Dedifferentiated amniotic fluid mesenchymal stem cell (primary cell): ENCODE data around the gene SHC3.

Experiments
- DNase-seq: peaks from one replicate; pipeline ENCODE4 v3.0.0-alpha.2; 2016; ENCODE audit errors: extremely low spot score

SHC3 gene

DNA sequence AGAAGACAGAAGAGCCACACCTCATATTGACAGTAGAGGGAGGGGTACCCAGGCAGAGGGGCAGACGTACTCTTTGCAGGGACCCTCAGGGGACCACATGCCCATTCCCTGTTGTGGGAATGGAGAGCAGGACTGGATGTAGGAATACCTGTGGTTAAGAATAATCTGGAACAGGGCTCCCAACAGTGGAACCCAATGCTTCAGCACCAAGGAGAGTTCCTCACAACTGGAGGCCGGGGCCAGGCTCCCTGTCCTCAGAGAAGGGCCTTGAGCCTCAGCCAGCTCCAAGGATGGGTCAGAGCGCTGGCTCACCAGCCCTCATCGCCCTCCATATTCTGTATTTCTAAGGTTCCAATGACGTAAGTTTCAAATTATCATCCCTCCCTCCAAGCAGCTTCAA lies 7.4 kb upstream of the SHC3 start:
- DNase-seq, result no peak

DNA sequence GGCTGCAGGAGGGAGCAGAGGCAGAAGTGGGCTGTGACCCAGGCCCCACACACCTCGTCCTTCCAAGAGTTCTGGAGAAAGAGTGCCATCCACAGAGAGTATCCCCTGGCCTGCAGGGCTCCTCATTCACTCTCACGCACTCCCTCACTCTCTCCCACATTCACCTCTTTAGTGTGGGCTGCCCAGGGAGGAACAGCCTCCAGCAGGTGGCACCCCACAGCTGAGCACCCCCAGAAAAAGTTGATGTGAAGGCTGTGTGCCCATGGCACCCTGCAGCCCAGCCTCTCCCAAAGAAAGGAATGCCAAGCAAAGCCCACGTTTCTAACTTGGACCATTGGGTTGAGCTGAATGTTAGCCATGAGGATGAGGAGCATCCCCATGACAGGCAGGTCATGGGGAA lies 4.5 kb upstream of the SHC3 start:
- DNase-seq, result no peak

DNA sequence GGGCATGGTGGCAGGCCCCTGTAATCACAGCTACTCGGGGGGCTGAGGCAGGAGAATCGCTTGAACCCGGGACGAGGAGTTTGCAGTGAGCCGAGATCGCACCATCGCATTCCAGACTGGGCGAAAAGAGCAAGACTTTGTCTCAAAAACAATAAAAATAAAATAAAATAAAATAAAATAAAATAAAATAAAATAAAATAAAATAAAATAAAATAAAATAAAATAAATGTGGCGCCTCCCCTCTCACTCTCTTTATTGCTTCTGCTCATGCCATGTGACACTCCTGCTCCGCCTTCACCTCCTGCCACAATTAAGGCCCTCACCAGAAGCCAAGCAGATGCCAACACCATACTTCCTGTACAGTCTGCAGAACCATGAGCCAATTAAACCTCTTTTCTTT lies 3.8 kb upstream of the SHC3 start:
- no peak for DNase-seq

DNA sequence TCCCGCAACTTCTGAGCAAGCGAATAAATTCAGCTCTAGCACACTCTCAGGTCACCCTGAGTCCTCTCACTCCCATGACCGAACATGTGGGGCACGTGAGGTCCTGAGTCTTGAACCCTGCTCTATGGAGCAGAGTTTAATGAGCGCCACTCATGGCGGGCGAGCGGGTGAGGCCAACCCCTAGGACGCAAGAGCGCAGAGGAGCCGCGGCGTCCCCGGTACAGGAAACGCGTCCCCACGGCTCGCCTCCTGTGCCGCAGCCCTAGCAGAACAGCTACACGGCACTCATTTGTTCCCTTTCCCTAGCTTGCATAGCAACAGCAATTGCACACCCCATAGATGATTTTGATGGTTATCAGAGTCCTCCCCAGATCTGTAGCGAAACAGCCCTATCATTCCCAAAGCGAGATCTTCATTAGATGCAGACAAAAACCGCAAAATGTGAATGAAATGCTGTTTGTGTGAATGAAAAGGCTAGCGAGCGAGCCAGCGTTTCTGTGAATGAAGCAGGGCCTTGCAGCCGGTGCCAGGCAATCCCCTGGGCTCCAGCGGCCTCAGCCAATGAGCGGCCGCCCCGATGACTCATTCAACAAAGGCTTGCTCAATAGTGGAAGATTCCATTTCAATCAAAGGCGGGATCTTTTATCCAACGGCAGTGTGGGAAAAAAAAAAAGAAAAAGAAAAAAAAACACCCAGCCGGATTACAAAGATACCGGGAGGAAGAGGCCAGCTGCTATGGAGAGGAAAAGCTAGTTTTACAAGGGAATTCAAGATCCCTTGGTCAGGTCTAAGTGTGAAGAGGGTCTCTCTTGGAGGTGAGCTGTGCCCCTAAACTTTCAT lies 1.5 kb upstream of the SHC3 start:
- DNase-seq, result peak; percentile 92

DNA sequence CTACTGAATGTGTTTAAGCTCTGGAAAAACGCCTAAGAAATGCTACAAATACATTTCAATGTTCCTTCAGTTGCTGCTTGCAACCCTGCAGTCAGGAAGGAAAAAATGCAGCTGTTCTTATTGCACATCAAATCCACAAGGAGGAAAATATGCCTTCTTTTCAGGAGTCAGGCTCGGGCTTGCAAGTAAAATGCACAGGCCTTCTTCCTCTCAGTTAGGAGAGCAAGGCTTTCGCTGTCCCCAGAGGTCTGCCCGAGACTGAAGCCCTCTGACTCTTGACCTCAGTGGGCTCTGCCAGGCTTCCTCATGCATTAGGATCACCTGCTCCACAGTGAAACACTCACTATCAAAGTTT lies 899 bp upstream of the SHC3 start:
- peak; percentile 33 for DNase-seq

DNA sequence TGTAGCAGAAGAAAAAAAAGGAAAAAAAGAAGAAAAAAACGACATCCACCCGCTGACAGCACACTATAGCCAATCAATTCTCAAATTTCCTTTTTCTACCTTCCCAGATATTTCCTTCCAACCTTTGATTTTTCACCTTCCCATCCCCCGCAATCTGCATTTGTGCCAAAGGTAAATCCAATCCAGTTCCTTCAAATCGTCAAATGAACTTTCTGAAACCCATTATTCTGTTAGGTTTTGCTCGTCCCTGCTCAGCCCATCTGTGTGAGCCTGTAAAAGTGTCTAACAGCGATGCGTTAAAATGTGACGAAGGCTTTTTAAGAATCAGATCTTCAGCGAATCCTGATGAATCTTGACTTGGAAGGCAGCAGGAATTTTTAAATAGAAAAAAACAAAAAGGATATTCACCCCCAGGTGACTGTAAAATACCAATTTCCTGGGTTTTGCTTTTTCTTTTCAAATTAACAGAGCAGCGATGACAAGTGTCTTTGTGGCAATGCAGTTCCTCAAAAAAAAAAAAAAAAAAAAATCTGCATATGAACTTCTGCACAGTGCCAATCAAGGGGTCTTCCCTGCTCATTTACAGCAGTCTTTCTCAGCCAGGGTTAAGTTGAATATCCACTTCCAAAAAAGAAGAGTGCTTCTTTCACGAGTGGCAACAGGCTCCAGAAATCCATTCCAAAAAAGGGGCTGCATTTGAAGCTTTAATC lies 367 bp upstream of the SHC3 start:
- no peak for DNase-seq

DNA sequence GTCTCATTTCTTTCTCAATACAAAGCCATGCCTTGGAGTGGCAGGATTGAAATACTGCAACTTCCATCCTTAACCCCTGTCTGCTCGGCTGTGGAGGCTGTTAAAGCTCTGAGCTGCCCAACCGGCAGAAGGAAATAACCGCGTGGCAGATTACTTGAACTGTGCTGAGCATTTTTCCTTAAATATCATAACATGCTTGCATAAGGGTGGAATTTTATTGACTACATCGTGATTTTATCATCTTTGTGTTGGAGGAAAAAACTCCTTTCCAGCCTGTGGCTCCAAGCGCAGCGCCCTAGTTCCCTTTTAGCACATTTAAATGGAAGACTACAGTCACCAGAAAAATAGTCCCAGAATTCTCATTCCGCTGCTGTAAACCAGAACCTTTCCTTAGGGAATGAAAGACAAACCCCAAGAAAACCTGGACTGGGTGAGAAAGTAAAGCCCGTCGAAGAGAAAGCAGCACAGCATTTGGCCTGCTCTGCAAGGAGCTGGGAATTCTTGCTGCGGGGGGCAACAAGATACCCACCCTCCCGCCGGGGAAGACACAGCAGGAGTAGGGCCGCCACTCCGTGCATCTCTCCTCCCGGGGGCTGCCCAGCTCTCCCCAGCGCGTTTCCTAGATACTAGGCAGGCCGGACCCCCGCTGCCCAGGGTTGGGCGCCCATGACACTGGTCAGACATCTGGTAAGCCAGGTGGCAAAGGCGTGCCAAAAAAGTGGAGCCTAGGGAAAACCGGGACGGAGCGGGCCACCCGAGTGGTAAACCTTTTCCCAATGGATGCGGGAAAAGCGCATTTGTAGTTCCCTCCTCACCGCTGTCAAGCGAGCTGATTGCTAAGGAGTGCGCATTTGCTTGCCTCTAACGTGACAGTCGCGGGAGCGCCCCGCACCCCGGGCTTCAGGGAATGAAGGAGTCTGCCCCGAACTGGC lies 1.3 kb downstream of the SHC3 start:
- no peak for DNase-seq

DNA sequence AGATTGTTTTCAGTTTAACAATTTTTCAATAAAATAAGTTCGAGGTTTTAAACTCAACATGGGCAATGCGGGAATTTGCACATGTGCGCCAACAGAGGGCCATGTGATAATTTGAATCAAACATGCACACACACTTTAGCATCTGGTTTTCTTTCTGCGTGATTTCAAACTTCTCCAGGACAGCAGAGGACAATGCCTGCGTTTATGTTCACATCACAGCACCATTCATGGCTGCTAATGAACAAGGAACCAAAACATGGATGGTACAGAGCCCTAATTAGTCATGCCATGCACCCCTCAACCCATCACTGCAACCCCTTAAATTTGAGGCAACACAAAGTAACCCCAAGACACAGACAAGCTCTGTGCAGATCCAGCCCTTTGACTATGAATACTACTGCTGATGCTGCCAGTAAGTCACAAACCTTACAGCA lies 2.8 kb downstream of the SHC3 start:
- DNase-seq, result no peak

DNA sequence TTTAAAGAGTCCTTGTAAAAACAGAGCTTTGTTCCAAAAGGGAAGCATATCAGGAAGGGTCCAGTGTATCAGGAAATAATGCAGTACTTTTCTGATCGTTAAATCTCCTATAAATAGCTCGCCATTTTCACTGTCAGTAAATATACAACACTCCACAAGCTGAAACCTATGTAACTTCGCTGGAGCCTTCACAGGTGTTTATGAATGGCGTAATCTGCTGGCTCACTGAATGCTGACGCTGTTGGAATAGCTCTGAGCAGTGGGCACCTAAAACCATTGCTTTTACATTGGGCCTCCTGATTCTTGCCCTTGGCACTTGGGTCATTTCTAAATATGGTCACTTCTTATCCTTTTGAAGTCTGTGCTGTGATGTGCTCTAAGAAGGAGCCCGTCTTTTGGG lies 4.3 kb downstream of the SHC3 start:
- DNase-seq, result no peak

DNA sequence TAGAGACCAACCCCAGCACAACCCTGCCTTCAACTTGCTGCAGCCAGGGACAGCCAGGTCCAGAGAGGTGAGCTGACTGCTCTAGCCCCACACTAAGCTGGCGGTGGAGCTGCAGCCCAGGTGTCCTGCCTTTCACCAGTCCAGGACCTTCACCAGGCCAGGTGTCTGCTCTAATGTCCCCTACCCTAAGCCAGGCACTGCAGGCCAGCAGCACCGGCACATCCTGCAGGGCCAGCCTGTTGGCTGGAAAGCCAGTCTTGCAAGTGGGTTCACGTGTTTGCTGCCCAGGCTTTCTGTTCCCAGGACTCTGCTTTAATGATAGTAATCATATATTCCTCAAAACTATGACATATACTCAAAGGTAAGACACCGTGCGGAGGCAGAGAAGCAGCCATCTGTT lies 5.5 kb downstream of the SHC3 start:
- no peak for DNase-seq

DNA sequence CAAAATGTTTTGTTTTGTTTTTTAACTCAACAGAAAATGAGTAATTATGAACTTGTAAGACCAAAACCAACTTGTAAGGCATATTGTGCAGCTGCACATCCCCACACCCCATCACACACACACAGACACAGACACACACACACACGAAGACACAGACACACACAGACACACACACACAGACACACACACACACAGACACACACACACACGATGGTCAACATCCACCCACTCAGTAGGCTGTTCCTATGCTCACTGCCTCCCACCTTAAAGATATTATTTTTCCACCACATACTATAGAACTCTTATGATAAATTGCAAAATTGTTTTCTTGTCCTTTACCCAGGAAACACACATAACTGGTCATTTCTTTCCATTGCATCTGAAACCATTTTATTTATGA lies 6.2 kb downstream of the SHC3 start:
- no peak for DNase-seq

DNA sequence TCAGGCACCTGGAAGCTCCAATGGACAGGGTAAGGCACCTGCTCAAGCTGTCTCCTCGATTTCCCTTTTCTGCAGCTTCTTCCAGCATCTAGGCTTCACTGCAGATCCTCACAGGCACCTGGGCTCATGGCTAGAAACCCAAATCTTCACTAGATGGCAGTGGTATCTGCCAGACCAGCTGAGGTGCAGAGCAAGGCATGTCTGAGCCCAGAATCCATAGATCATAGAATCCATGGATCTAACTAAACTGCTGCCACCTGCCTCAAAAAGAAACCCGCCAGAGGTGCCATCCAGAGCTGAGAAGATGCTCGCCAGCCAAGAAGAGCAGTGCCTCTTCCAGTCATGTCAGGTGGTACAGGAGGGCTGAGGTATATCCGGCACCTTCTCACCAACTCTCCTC lies 6.9 kb downstream of the SHC3 start:
- DNase-seq, result no peak

DNA sequence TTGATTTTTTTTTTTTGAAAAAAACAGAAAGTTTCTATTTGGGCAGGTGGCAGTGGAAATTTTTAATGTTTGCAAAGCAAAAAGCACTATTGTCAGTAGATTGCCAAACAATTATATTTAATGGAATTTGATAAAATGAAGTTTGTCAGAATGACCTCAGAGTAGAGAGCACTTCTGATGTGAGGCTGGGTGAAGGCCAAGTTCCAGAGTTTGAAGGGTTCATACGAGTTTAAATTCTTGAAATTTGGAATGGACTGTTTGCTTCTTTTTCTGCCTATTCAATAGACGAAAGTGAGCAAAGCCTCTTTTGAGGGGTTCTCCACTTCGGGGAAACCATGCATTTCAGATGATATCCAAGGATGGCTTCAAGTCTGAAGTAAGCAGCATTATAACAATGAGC lies 7.4 kb downstream of the SHC3 start:
- no peak for DNase-seq

DNA sequence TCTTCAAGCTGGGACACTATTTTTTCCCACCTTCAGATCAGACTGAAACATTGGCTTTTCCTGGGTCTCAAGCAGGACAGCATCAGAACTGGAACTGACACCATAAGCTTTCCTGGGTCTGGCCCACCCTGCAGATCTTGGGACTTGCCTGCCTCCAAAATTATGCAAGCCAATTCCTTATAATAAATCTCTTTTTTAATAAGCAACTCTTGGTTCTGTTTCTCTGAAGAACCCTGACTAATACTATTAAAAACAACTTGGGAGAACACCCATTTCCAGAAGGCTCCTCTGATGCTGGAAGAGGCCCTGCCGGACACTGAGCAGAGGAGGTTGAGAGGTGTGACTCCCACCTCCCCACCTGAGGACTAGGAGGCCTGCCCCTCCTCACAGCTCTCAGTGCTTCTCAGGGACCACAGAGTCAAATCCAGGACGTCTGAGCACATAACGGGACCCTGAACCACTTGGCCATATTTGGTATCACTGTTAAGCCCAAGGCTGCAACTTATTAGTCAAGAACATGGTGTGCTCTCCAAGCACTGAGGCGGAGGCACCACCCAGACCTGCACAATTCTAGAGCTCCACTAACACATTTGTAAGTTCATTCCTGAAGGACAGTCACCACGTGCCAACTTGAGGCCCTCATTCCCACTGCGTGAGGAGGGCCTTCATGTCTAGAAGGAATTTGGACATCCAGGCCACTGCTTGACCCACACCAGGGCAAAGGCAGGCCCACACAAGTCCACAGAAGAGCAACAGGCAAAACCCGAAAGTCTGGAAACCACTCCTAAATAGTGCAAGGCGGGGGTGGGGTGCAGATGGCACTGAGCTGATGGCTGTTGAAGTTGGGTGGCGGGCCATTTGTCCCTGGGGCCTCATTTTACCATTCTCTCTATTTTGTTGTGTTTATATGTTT lies 9.5 kb downstream of the SHC3 start:
- no peak for DNase-seq

DNA sequence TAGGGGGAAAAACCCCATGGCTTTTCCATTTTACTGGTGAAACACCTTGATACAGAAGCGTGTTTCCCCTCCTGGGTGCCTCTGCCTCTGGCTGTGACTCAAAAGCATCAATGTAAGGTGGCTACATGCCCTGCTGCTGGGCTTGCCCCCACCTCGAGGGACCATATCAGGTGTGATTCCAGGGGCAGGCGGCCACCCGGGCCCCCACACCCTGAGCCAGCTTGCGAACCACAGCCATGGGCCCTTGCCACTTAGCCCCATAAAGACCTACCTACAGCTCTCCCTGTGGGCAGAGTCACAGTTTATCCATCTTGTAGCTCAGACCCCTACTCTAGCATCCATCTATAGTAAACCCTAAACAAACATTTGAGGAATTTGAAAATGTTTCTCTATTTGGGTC lies 10.8 kb downstream of the SHC3 start:
- DNase-seq, result no peak

DNA sequence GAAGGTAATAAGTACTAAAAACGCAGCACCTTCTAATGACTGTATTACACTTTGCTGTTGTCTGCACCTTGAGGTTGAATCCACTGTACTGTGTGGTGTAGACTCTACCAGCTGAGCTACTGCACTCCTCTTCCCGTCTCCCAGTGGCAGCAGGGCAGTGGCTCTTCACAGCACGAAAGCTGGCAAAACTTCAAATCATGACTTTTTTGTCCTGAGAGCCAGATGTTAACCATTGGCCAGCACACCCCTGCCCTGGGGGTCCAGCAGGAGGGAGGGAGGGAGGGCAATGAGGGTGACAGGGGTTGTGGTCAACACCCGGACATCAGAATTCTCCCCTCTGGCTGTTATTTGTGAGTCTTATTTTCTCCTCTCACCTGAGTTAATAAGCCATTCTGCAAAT lies 11.8 kb downstream of the SHC3 start:
- DNase-seq, result no peak

DNA sequence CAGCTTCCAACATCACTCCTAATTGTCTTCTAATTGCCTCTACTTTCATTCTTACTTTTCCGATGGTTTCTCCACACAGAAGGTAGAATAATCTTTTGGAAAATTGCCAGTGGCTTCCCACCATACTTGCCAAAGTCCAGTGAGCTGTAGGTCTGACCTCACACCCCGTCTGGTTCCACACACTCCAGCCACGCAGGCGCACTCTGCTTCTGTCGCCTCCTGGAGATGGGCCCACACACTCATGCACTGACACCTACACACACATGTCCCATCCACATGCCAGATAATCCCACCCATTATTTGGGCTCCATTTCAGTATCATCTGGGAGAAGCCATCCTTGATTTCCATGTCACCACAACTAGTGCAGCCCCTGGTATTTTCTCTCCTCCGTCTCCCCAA lies 12.7 kb downstream of the SHC3 start:
- DNase-seq, result no peak

DNA sequence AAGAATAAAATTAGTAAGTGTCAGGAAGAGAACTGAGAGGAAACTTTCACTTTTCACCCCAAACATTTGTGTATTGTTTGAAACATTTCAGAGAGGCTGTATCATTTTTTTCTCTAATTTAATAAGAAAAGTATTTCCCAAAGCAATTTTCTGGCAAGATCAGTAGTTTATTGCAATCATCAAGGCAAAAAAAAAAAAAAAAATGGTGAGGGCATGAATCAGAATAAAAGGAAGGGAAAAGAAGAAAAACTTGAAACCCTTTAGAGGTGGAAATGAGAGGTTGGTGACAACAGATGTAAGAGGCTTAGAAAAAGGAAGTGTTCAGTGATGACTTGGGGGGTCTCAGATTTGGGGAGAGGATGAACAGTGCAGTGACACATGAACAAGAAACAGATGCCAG lies 13.3 kb downstream of the SHC3 start:
- DNase-seq, result no peak

DNA sequence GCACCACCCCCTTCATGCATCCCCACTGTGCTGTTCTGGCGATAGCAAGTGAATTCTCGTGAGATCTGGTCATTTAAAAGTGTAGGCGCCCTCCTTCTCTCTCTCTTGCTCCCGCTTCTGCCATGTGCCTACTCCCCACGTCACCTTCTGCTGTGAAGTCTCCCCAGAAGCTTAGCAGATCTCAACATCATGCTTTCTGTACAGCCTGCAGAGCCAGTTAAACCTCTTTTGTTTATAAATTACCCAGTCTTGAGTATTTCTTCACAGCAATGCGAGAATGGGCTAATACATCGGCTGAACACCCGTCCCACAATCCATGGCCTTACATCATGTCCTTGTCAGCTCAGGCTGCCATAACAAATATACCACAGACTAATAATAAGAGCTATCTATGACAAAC lies 17.4 kb downstream of the SHC3 start:
- no peak for DNase-seq

DNA sequence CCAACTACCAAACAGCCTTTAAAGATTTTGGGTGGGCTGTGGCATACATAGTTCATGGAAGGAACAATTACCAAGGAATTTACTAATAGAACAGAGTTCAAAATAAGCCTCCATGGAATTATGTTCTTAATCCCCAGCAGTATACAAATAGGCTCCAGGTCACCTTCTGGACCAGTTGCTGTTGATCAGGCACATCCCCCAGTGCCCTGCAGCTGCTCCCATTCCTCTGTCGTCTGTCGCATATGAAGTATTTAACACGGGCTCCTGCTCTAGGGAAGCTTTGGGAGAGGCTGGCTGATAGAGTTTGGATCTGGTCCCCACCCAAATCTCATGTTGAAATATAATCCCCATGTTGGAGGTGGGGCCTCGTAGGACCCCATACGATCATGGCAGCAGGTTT lies 17.8 kb downstream of the SHC3 start:
- no peak for DNase-seq

DNA sequence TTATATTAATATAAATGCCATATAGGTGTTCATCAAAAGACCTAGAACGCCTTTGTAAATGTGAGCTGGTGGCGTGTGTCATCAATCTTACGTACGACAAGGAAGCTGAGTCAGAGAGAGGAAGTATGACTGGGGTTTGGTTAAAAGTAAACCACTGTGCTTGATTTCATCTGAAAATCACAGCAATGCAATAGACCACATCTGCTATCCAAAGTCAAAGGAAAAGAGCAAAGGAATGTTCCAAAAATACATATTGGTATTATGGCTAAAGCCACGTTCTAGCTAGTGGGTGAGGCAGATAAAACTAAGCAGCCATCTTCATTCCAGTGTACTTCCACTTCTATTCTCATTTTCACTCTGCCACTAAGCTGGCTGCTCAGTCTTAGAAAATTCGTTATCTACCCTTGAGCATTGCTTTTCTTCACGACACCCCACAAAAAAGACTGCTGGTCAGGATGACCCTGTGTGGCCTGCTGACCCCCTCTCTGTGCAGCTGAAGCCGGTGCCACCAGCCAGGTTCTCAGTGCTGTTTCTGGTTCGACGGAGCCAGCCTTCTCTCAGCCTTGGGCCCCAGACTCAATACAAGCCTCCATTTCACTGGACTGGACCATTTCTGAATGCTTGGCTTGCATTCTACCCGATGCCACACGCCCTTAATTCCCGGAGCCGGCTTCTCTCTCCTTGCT lies 23.8 kb downstream of the SHC3 start:
- peak; percentile 83 for DNase-seq
